NCI-H510A (cell line): ENCODE data around the gene MORN5.

Experiments used
- DNase-seq: peaks from one replicate; lab custom pipeline; 2025; lab: John Stamatoyannopoulos, UW

Gene MORN5

DNA sequence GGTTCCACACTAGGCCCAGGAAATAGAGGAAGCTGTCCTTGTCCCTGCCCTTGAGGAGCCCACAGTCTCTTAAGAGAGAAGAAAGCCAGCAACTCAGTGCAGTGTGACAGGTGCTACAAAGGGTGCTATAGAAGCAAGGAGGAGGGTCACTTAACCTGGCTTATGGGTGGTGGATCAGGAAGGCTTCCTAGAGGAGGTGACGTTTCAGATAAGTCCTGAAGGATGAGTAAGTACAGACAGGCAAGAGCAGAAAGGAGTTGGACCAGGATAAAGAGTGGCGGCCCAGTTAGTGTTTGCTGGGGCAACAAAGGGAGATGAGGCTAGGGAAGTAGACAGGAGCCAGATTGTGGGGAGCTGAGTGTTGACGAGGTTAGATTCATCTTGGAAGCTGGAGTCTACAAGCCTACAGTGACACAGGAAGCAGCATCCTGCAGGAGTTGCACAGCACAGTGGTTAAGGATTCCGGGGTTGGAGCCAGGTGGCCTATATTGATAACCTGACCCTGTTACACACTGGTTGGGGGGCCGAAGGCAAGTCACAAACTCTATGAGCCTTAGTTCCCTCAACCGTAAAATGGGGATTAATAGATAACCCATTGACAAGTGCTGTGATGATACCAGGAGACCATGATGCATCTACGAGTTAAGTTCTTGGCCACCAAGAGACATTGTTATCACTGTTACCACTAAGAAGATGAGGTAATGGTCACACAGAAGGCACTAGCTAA, 74.5 kb downstream of the MORN5 start:
- DNase-seq = no peak

DNA sequence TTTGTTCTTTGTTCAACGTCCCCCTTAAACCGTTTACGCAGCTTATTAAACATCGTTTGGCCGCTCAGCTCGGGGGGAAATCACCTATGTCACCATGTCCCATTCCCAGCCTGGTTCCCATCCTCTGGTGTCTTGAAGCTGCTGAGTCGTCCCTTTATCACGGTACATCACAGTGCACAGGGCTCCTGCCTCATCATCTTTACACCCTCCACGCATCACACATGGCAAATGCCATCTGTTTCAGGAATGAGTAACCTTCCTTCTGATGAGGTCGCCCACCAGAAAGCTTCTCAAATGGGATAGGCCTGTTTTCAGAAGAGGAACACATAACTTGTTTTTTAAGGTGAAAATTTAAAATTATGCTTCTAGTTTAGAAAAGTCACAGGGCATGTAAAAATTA, 77.0 kb downstream of the MORN5 start:
- no peak for DNase-seq

DNA sequence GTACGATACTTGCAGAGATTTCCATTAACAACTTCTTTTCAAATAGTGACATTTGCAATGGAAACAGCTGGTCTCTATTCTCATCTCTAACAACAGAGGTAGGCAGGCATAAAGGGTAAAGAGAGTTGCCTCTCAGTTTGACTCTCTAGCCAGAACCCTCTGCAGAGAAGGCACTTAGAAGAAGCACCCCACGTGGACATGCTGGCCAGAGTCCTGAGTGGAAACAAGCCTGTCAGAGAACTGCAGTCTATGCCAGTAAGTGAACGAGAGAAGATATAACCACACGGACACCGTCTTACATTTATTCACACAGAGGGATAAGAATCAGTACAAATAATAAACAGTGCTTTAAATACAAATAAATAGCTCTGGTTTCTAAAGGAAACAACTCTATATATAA, 80.0 kb downstream of the MORN5 start:
- DNase-seq = no peak

DNA sequence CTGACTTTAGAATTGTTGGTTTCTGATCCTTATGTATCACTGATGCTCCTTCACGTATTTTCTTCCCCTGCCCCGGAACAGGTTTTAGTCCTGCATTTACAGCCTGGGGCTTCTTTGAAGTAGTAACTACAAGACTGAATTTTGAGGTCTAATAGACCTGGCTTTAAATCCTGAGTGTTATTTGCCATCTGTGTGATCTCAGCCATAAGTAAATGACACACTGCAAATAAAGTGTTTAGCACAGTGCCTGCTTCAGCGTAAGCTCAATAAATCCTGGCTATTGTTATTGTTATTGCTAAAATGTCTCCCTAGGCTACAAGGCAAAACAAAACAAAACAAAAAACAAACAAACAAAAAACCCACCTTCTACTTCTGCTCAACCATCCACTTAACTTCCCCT, 84.6 kb downstream of the MORN5 start:
- DNase-seq = no peak

DNA sequence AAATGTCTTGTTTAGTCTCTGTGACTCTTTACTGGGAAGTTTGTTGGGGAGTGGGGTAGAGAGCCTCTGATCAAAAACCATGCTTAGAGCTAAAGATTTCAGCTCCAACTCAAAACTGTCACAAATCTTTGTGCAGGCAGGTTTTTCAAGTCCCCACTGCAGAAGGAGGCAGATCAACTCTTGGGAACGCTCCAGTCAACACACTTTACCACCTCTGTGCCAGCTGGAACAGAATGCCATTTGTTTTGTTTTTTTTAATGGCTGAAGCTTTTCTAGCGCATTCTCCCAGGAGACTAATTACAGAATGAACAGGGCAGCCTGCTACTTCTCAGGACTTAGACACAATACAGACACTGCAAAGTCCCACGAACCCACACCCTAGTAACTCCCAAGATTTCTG, 87.0 kb downstream of the MORN5 start:
- no peak for DNase-seq

DNA sequence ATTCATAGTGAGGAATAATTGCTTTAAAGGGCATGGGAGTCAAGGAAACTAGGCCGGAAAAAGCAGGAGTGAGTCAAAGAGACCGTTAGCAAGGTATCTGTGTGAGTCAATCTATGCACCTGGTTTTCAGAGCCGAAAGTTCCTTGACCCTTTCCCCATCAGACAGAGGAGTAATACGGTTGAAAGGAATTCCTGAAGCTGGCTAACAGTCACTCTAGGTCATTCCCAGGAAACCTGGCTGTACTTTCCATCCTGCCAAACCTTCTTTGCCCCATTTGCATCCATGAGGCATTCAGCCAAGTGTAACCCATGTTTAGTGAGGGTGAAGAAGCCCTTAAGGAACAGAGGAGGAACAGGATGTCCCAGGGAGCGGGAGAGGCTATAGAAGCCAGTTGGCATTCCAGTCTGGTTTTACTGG, 88.7 kb downstream of the MORN5 start:
- DNase-seq = no peak
